A673 (cell line): Measurements from ENCODE around the gene BRD9. TPM values are rescaled to one million over a fixed set of nuclear protein-coding genes. Genes with fewer than 3 reads are reported as not detected.

Experiments used
- BruUV-seq: library from RNA; stranded (reverse); fragments of 400-500 nt; replicated peaks from 2 replicates; lab custom pipeline; 2021; lab: Mats Ljungman, UMichigan
- CTCF ChIA-PET: fragments of 300-600 bp; sonication (Branson Sonifier 250); formaldehyde crosslinking; loops from one replicate; lab custom pipeline; 2022; ENCODE audit warnings: antibody characterized with exemption; lab: Charles Lee
- POLR2A ChIA-PET: fragments of 300-600 bp; sonication (Branson Sonifier 250); formaldehyde crosslinking; loops from one replicate; lab custom pipeline; 2022; ENCODE audit warnings: antibody characterized with exemption; ENCODE audit not compliant: low non-redundant PET; lab: Charles Lee
- DNase-seq: peaks from one replicate; pipeline ENCODE4 v3.0.0-alpha.2; 2015; ENCODE audit warnings: low spot score
- H3K27ac ChIP-seq: fragments of 200-600 bp; sonication (generic); 2 replicates; pipeline ENCODE4 v1.5.1; 2016; ENCODE audit warnings: mixed run types, low read depth, mild to moderate bottlenecking, mixed read lengths, antibody characterized with exemption, low read length; ENCODE audit not compliant: poor library complexity, severe bottlenecking
- H3K27me3 ChIP-seq: fragments of 200-600 bp; sonication (generic); replicated peaks from 2 replicates; pipeline ENCODE4 v1.6.1; 2017; ENCODE audit warnings: mixed run types, low read depth, mild to moderate bottlenecking, mixed read lengths, antibody characterized with exemption, low read length; ENCODE audit not compliant: insufficient read depth, poor library complexity
- H3K36me3 ChIP-seq: fragments of 200-600 bp; sonication (generic); 2 replicates; pipeline ENCODE4 v1.6.1; 2016; ENCODE audit warnings: mixed run types, mild to moderate bottlenecking, mixed read lengths, antibody characterized with exemption, low read length; ENCODE audit not compliant: insufficient read depth, poor library complexity, severe bottlenecking
- H3K4me1 ChIP-seq: fragments of 200-600 bp; sonication (generic); 2 replicates; pipeline ENCODE4 v1.6.1; 2017; ENCODE audit warnings: mixed run types, mild to moderate bottlenecking, mixed read lengths, antibody characterized with exemption, low read length; ENCODE audit not compliant: insufficient read depth, poor library complexity, severe bottlenecking
- H3K4me3 ChIP-seq: fragments of 200-600 bp; sonication (generic); 2 replicates; pipeline ENCODE4 v1.5.1; 2016; ENCODE audit warnings: low read depth, mixed run types, mild to moderate bottlenecking, mixed read lengths, low read length; ENCODE audit not compliant: poor library complexity, severe bottlenecking
- H3K9me3 ChIP-seq: fragments of 200-600 bp; sonication (generic); 2 replicates; pipeline ENCODE4 v1.6.1; 2016; ENCODE audit warnings: mixed run types, low read depth, mild to moderate bottlenecking, mixed read lengths, antibody characterized with exemption, low read length; ENCODE audit not compliant: poor library complexity, severe bottlenecking
- EZH2 ChIP-seq: fragments of 200-600 bp; sonication (generic); IDR thresholded peaks from 2 replicates; pipeline ENCODE4 v1.6.1; 2017; ENCODE audit warnings: borderline replicate concordance, low read depth, mild to moderate bottlenecking, mixed read lengths, antibody characterized with exemption, low read length; ENCODE audit not compliant: poor library complexity, severe bottlenecking
- intact Hi-C: fragments of 100-400 bp; cut with micrococcal nuclease; formaldehyde crosslinking; loops from one replicate; pipeline ENCODE4 v1.10.0; 2022; ENCODE audit not compliant: unreplicated experiment
- total RNA-seq: library from RNA; stranded (reverse); gene quantifications from 2 replicates; pipeline ENCODE4 v1.2.3, GENCODE V29; 2021
- TF ChIP-seq, protein P1 (sequence below): fragments of 300-800, 200-600 bp; sonication (generic); conservative IDR thresholded peaks from 2 replicates; pipeline ENCODE4 v1.5.1; 2017; ENCODE audit warnings: low read depth, mild to moderate bottlenecking, antibody characterized with exemption, low read length, moderate library complexity, mixed read lengths

BRD9 gene
- total RNA-seq, 1 experiment from 2014 or later, result 73.7 TPM

- no TSS peak for BruUV-seq
- Histone ChIP-seq H3K27ac (no peak overlapping the region), H3K27me3 (no peaks in the 10 kb centered on the region), H3K36me3 (peaks cover 53% of the 10 kb centered on the region), H3K9me3 (no peaks in the 10 kb centered on the region), H3K4me3 (no peak overlapping the region), H3K4me1 (no peaks in the 10 kb centered on the region)
- TF ChIP-seq, protein P1, sequence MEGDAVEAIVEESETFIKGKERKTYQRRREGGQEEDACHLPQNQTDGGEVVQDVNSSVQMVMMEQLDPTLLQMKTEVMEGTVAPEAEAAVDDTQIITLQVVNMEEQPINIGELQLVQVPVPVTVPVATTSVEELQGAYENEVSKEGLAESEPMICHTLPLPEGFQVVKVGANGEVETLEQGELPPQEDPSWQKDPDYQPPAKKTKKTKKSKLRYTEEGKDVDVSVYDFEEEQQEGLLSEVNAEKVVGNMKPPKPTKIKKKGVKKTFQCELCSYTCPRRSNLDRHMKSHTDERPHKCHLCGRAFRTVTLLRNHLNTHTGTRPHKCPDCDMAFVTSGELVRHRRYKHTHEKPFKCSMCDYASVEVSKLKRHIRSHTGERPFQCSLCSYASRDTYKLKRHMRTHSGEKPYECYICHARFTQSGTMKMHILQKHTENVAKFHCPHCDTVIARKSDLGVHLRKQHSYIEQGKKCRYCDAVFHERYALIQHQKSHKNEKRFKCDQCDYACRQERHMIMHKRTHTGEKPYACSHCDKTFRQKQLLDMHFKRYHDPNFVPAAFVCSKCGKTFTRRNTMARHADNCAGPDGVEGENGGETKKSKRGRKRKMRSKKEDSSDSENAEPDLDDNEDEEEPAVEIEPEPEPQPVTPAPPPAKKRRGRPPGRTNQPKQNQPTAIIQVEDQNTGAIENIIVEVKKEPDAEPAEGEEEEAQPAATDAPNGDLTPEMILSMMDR, result no peak
- no peak for TF ChIP-seq EZH2
- ChIA-PET CTCF (interaction anchor here (0.6 kb wide), 1 partner anchor 350 kb away, joined by 3 read pairs; no protein-coding TSS in a partner anchor), POLR2A (no interaction called here)
- DNase-seq, result no peak
- intact Hi-C loops, result no loop called here
These were observed 14.8 kb upstream of the BRD9 start for GRCh38 chr5:907366-907910.

DNA sequence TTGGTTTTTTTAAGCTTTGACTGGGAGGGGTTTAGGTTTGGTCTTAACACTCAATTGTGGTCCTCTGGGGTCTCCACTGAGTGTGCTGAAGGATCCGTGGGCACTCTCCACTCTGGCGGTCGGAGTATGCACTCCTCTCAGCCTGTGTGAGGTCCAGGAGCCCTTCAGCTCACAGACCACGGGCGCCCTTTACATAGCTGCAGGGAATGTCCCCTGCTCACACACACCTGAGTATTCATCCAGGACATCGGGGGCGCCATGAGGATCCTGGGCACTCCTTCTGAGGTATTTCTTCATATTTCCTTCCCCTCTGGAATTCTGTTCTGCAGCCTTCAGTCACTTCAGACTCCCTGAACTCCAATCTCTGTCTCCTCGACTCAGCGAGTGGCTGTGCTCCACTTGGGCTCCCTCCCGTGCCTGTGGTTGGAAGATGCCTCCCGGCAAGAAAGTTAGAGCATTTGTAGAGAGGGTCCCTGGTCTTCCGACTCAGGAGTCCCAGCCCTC lies 12.6 kb upstream of the BRD9 start:
- no peak for TF ChIP-seq EZH2
- TF ChIP-seq, protein P1, result no peak
- ChIA-PET POLR2A (no interaction called here), CTCF (no interaction called here)
- no TSS peak for BruUV-seq
- H3K4me3 ChIP-seq, result no peak overlapping the region
- H3K27me3 ChIP-seq, result no peaks in the 10 kb centered on the region
- H3K27ac ChIP-seq, result no peak overlapping the region
- no peaks in the 10 kb centered on the region for H3K4me1 ChIP-seq
- no peak for DNase-seq
- intact Hi-C loops, result no loop called here
- peaks cover 70% of the 10 kb centered on the region for H3K36me3 ChIP-seq
- H3K9me3 ChIP-seq, result no peaks in the 10 kb centered on the region

DNA sequence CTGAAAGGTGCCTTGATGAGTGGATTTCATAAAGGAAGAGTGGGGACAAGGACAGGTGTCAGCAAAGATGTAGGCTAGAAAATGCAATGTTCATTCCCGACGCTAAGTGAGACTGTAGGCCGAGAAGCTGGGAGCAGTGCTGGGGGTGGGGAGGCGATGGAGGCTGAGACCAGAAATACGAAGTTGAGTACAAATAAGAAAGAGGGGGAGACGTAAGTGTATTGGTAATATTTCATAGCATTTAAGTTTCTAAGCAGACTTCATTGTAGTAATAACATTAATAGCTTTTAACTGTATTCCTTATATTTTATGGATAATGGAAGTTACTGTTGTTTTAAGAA lies 11.1 kb upstream of the BRD9 start:
- Histone ChIP-seq H3K9me3 (no peaks in the 10 kb centered on the region), H3K4me1 (no peaks in the 10 kb centered on the region), H3K36me3 (peaks cover 66% of the 10 kb centered on the region), H3K27me3 (no peaks in the 10 kb centered on the region), H3K4me3 (no peak overlapping the region), H3K27ac (no peak overlapping the region)
- intact Hi-C loops, result loop anchor here (2.0 kb wide), 1 partner anchor 233 kb away; no protein-coding TSS in a partner anchor
- no TSS peak for BruUV-seq
- CTCF ChIA-PET, result no interaction called here
- POLR2A ChIA-PET, result no interaction called here
- TF ChIP-seq, protein P1, result no peak
- no peak for TF ChIP-seq EZH2
- DNase-seq, result no peak
